ENCODE measurements around the gene BID.
"Not testable (repeated sequence)": the region's sequence is repeated elsewhere in the genome, so short reads cannot be mapped to it uniquely, and the experiment has no call there.

GRCh38 chr22:17697196-17697595 lies 77.1 kb downstream of the BID start:
- not testable (repeated sequence) for TF ChIP-seq CTCF (IDR thresholded peaks at IDR 0.05); REST (IDR thresholded peaks at IDR 0.05; ENCODE audit: insufficient read depth in 1 of 2, low read depth in 2 of 2, low read length in 1 of 2)
